ENCODE measurements around the gene FAM76B. TPM values are rescaled to one million over a fixed set of nuclear protein-coding genes. Genes with fewer than 3 reads are reported as not detected.

Gene FAM76B
- total and polyA plus RNA-seq, 2 of the 13 experiments (the other 11 are each of a cell fraction or from before 2014, with no cell fraction given): 20.2 to 24.2 TPM

- Histone ChIP-seq H3K4me2 (ENCODE audit: low read depth, low read length) (no peak overlapping the region), H3K27ac (ENCODE audit: extremely low read length, insufficient read depth, low read length) (no peak overlapping the region), H3K27me3 (ENCODE audit: control insufficient read depth in 1 of 2, insufficient read depth in 2 of 2, low read length in 2 of 2) (0 out of 5 replicates have a peak, but pooled peaks cover 0 to 5% of the 10 kb centered on the region in 2 experiments), H3K4me3 (replicated peaks in 1 of 3; ENCODE audit: insufficient read depth in 1 of 3, low read depth in 2 of 3, low read length in 3 of 3) (no peak overlapping the region), H3K9me3 (ENCODE audit: low read length) (no peaks in the 10 kb centered on the region), H3K36me3 (replicated peaks in 1 of 2; ENCODE audit: control insufficient read depth in 1 of 2, insufficient read depth in 2 of 2, low read length in 2 of 2) (no peaks in the 10 kb centered on the region), H3K9ac (ENCODE audit: insufficient read depth, low read depth, low read length) (no peak overlapping the region), H3K79me2 (ENCODE audit: insufficient read depth, low read length) (no peaks in the 10 kb centered on the region), H2AFZ (ENCODE audit: low read length) (no peak overlapping the region), H3K4me1 (ENCODE audit: insufficient read depth, low read length) (no peaks in the 10 kb centered on the region), H4K20me1 (ENCODE audit: insufficient read depth, low read length) (no peaks in the 10 kb centered on the region)
- WGBS (ENCODE audit: low lambda C conversion rate): 0% methylated on average over 2 of the region's 2 CpGs
- ATAC-seq: no peak
- no peak for TF ChIP-seq TCF7 (IDR thresholded peaks at IDR 0.05; ENCODE audit: low read depth)
- TF ChIP-seq SMAD9 (CRISPR knock-in tag; IDR thresholded peaks at IDR 0.05): no peak
- peak; percentile 65 for TF ChIP-seq HNRNPK (IDR thresholded peaks at IDR 0.05; ENCODE audit: low read depth, low read length, poor library complexity, severe bottlenecking)
- TF ChIP-seq, protein P1, sequence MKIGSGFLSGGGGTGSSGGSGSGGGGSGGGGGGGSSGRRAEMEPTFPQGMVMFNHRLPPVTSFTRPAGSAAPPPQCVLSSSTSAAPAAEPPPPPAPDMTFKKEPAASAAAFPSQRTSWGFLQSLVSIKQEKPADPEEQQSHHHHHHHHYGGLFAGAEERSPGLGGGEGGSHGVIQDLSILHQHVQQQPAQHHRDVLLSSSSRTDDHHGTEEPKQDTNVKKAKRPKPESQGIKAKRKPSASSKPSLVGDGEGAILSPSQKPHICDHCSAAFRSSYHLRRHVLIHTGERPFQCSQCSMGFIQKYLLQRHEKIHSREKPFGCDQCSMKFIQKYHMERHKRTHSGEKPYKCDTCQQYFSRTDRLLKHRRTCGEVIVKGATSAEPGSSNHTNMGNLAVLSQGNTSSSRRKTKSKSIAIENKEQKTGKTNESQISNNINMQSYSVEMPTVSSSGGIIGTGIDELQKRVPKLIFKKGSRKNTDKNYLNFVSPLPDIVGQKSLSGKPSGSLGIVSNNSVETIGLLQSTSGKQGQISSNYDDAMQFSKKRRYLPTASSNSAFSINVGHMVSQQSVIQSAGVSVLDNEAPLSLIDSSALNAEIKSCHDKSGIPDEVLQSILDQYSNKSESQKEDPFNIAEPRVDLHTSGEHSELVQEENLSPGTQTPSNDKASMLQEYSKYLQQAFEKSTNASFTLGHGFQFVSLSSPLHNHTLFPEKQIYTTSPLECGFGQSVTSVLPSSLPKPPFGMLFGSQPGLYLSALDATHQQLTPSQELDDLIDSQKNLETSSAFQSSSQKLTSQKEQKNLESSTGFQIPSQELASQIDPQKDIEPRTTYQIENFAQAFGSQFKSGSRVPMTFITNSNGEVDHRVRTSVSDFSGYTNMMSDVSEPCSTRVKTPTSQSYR (CRISPR knock-in tag; IDR thresholded peaks at IDR 0.05; ENCODE audit: borderline replicate concordance): no peak
- CTCF ChIA-PET (ENCODE audit: low intra/inter-chr PET ratio, low total read pairs): no interaction called here
- intact Hi-C loops (cut with micrococcal nuclease; ENCODE audit: unreplicated experiment) (no loop called here), in situ Hi-C loops (cut with HindIII; ENCODE audit: extremely low pct_ligation_motif_present, low pct_unique_long_range_greater_than_20kb) (no loop called here)
- no TSS peak for BruUV-seq (replicated peaks)
- FAIRE-seq: no peak
- POLR2A ChIA-PET: no interaction called here
- DNase-seq (ENCODE audit: low spot score): no peak
Measured at GRCh38 chr11:95732930-95733602, 56.5 kb downstream of the FAM76B start.

- H3K4me3 ChIP-seq (replicated peaks in 1 of 3; ENCODE audit: insufficient read depth in 1 of 3, low read depth in 2 of 3, low read length in 3 of 3): no peak overlapping the region
- H3K79me2 ChIP-seq (ENCODE audit: insufficient read depth, low read length): no peaks in the 10 kb centered on the region
- no peak overlapping the region for H3K4me2 ChIP-seq (ENCODE audit: low read depth, low read length)
- DNase-seq (ENCODE audit: low spot score): no peak
- no peaks in the 10 kb centered on the region for H3K27me3 ChIP-seq (ENCODE audit: control insufficient read depth in 1 of 2, insufficient read depth in 2 of 2, low read length in 2 of 2)
- no peak overlapping the region for H3K27ac ChIP-seq (ENCODE audit: extremely low read length, insufficient read depth, low read length)
- H3K9ac ChIP-seq (ENCODE audit: insufficient read depth, low read depth, low read length): no peak overlapping the region
- intact Hi-C loops (cut with micrococcal nuclease; ENCODE audit: unreplicated experiment) (no loop called here), in situ Hi-C loops (cut with HindIII; ENCODE audit: extremely low pct_ligation_motif_present, low pct_unique_long_range_greater_than_20kb) (no loop called here)
- no peak for FAIRE-seq
- CTCF ChIA-PET (ENCODE audit: low intra/inter-chr PET ratio, low total read pairs): no interaction called here
- H3K9me3 ChIP-seq (ENCODE audit: low read length): no peaks in the 10 kb centered on the region
- H3K36me3 ChIP-seq (replicated peaks in 1 of 2; ENCODE audit: control insufficient read depth in 1 of 2, insufficient read depth in 2 of 2, low read length in 2 of 2): no peaks in the 10 kb centered on the region
- H3K4me1 ChIP-seq (ENCODE audit: insufficient read depth, low read length): no peaks in the 10 kb centered on the region
- H4K20me1 ChIP-seq (ENCODE audit: insufficient read depth, low read length): no peaks in the 10 kb centered on the region
- WGBS (ENCODE audit: low lambda C conversion rate): 9% methylated on average over 6 of the region's 6 CpGs
- ATAC-seq: no peak
- no TSS peak for BruUV-seq (replicated peaks)
- H2AFZ ChIP-seq (ENCODE audit: low read length): no peak overlapping the region
- POLR2A ChIA-PET: no interaction called here
- no peak for TF ChIP-seq ZFAT (CRISPR knock-in tag; conservative IDR thresholded peaks at IDR 0.05)
- no peak for TF ChIP-seq JUN (CRISPR knock-in tag; IDR thresholded peaks at IDR 0.05)
- TF ChIP-seq RBAK (CRISPR knock-in tag; IDR thresholded peaks at IDR 0.05): no peak
Measured at GRCh38 chr11:95729462-95729861, 60.1 kb downstream of the FAM76B start.
